Nephron (organoid): ENCODE measurements around the gene COL7A1.

ENCODE experiments used
- H3K27ac Mint-ChIP-seq, 3 experiments: 2 replicates each; pipeline ENCODE4 v1.8.0; 2020; ENCODE audit warnings: mixed read lengths in 3 of 3, mild to moderate bottlenecking in 2 of 3, moderate library complexity in 1 of 3
- H3K27me3 Mint-ChIP-seq: 2 replicates; pipeline ENCODE4 v1.8.0; 2021; ENCODE audit warnings: low read depth, mild to moderate bottlenecking, moderate library complexity, mixed read lengths
- H3K36me3 Mint-ChIP-seq: 2 replicates; pipeline ENCODE4 v1.8.0; 2020; ENCODE audit warnings: low read depth, mixed read lengths
- H3K4me1 Mint-ChIP-seq: 2 replicates; pipeline ENCODE4 v1.8.0; 2020; ENCODE audit warnings: mixed read lengths
- H3K4me3 Mint-ChIP-seq, 3 experiments: 2 replicates each; pipeline ENCODE4 v1.8.0; 2020; ENCODE audit warnings: mild to moderate bottlenecking in 3 of 3, mixed read lengths in 3 of 3, moderate library complexity in 2 of 3
- H3K9me3 Mint-ChIP-seq: 2 replicates; pipeline ENCODE4 v1.8.0; 2020; ENCODE audit warnings: mixed read lengths
- CTCF ChIP-seq, 3 experiments: fragments of 200-600 bp; sonication (generic); IDR thresholded peaks; one replicate each; pipeline ENCODE4 v1.5.0; 2021; ENCODE audit warnings: antibody characterized with exemption in 3 of 3; ENCODE audit not compliant: unreplicated experiment in 3 of 3

COL7A1 gene

GRCh38 chr3:48566401-48566760, 28.7 kb downstream of the COL7A1 start:
- peaks cover 24% of the 10 kb centered on the region for H3K4me1 Mint-ChIP-seq
- H3K27ac Mint-ChIP-seq: no peak overlapping the region
- H3K36me3 Mint-ChIP-seq: no peaks in the 10 kb centered on the region
- H3K27me3 Mint-ChIP-seq: no peaks in the 10 kb centered on the region
- no peaks in the 10 kb centered on the region for H3K9me3 Mint-ChIP-seq
- TF ChIP-seq CTCF (IDR thresholded peaks at IDR 0.05; ENCODE audit: unreplicated experiment in 3 of 3): no peak
- H3K4me3 Mint-ChIP-seq: no peak overlapping the region

- Mint-ChIP-seq H3K27me3 (no peaks in the 10 kb centered on the region), H3K4me3 (no peak overlapping the region), H3K27ac (peak overlapping the region in 2 of 3 experiments; percentile 5 to 22), H3K4me1 (peaks cover 30% of the 10 kb centered on the region), H3K36me3 (no peaks in the 10 kb centered on the region), H3K9me3 (no peaks in the 10 kb centered on the region)
- no peak for TF ChIP-seq CTCF (IDR thresholded peaks at IDR 0.05; ENCODE audit: unreplicated experiment in 3 of 3)
Observed at GRCh38 chr3:48565591-48566400, 29.3 kb downstream of the COL7A1 start.

- no peaks in the 10 kb centered on the region for H3K36me3 Mint-ChIP-seq
- no peak for TF ChIP-seq CTCF (IDR thresholded peaks at IDR 0.05; ENCODE audit: unreplicated experiment in 3 of 3)
- H3K9me3 Mint-ChIP-seq: no peaks in the 10 kb centered on the region
- H3K4me3 Mint-ChIP-seq: no peak overlapping the region
- H3K27me3 Mint-ChIP-seq: no peaks in the 10 kb centered on the region
- H3K27ac Mint-ChIP-seq: peak overlapping the region in 2 of 3 experiments; percentile 5 to 22
- H3K4me1 Mint-ChIP-seq: peaks cover 36% of the 10 kb centered on the region
Observed at GRCh38 chr3:48565186-48565585, 29.9 kb downstream of the COL7A1 start.

- H3K4me1 Mint-ChIP-seq: peaks cover 41% of the 10 kb centered on the region
- H3K9me3 Mint-ChIP-seq: no peaks in the 10 kb centered on the region
- peaks cover 3% of the 10 kb centered on the region for H3K27me3 Mint-ChIP-seq
- H3K27ac Mint-ChIP-seq: no peak overlapping the region
- no peak for TF ChIP-seq CTCF (IDR thresholded peaks at IDR 0.05; ENCODE audit: unreplicated experiment in 3 of 3)
- no peaks in the 10 kb centered on the region for H3K36me3 Mint-ChIP-seq
- no peak overlapping the region for H3K4me3 Mint-ChIP-seq
Observed at GRCh38 chr3:48564667-48565066, 30.5 kb downstream of the COL7A1 start.

GRCh38 chr3:48564022-48564421, 31.1 kb downstream of the COL7A1 start:
- H3K4me3 Mint-ChIP-seq: no peak overlapping the region
- no peaks in the 10 kb centered on the region for H3K9me3 Mint-ChIP-seq

More at GRCh38 chr3:48564022-48564421, 31.1 kb downstream of the COL7A1 start:
- Mint-ChIP-seq H3K4me1 (peaks cover 48% of the 10 kb centered on the region), H3K27me3 (peaks cover 4% of the 10 kb centered on the region), H3K36me3 (no peaks in the 10 kb centered on the region), H3K27ac (peak overlapping the region; percentile 15 to 52 (median 21))
- no peak for TF ChIP-seq CTCF (IDR thresholded peaks at IDR 0.05; ENCODE audit: unreplicated experiment in 3 of 3)
